CD4-positive, alpha-beta T cell treated with Interferon gamma for 1 hour (primary cell): Measurements from ENCODE around the gene WDR18.

Source experiments
- DNase-seq: peaks from one replicate; pipeline ENCODE4 v3.0.0-alpha.2; 2020

The WDR18 gene

GRCh38 chr19:970695-971094, 13.4 kb upstream of the WDR18 start:
- DNase-seq, result no peak

GRCh38 chr19:971795-972194, 12.3 kb upstream of the WDR18 start:
- no peak for DNase-seq

GRCh38 chr19:972281-972680, 11.9 kb upstream of the WDR18 start:
- DNase-seq, result no peak

- DNase-seq, result no peak
Observed at GRCh38 chr19:973726-974563, 10.2 kb upstream of the WDR18 start.

GRCh38 chr19:974564-975257, 9.4 kb upstream of the WDR18 start:
- DNase-seq, result no peak

GRCh38 chr19:976476-976875, 7.7 kb upstream of the WDR18 start:
- DNase-seq, result no peak

GRCh38 chr19:977058-977464, 7.1 kb upstream of the WDR18 start:
- no peak for DNase-seq

- DNase-seq, result no peak
Observed at GRCh38 chr19:979318-979741, 4.8 kb upstream of the WDR18 start.

GRCh38 chr19:980133-980998, 3.8 kb upstream of the WDR18 start:
- no peak for DNase-seq

- DNase-seq, result peak; percentile 69
Observed at GRCh38 chr19:982567-983170, 1.5 kb upstream of the WDR18 start.

- no peak for DNase-seq
Observed at GRCh38 chr19:986083-986482, 1.9 kb downstream of the WDR18 start.

GRCh38 chr19:988081-988480, 3.9 kb downstream of the WDR18 start:
- no peak for DNase-seq

- DNase-seq, result no peak
Observed at GRCh38 chr19:988510-988909, 4.4 kb downstream of the WDR18 start.

- DNase-seq, result no peak
Observed at GRCh38 chr19:989381-990081, 5.4 kb downstream of the WDR18 start.

GRCh38 chr19:990119-990571, 6.0 kb downstream of the WDR18 start:
- DNase-seq, result no peak

GRCh38 chr19:990746-991145, 6.6 kb downstream of the WDR18 start:
- DNase-seq, result no peak

GRCh38 chr19:991174-991931, 7.2 kb downstream of the WDR18 start:
- peak; percentile 39 for DNase-seq

GRCh38 chr19:991932-992669, 8.0 kb downstream of the WDR18 start:
- DNase-seq, result no peak

- no peak for DNase-seq
Observed at GRCh38 chr19:992670-993055, 8.5 kb downstream of the WDR18 start.

- no peak for DNase-seq
Observed at GRCh38 chr19:993361-993830, 9.3 kb downstream of the WDR18 start.
